Stomach (tissue), 4 donors: ENCODE data around the gene TMEM181.

Experiments used
- CTCF ChIP-seq, 7 experiments: fragments of 450-650 bp in 4 of 7; fragments of 200-600 bp in 3 of 7; sonication (generic) in 3 of 7; IDR thresholded peaks; one replicate each; pipeline ENCODE4 v1.5.1; 2016 to 2019; ENCODE audit warnings: antibody characterized with exemption in 7 of 7, control low read depth in 2 of 7, mild to moderate bottlenecking in 1 of 7
- POLR2A ChIP-seq, 4 donors: fragments of 450-650 bp; IDR thresholded peaks; one replicate each; pipeline ENCODE4 v1.6.1; 2016; ENCODE audit warnings: antibody characterized with exemption in 4 of 4, control low read depth in 2 of 4, mild to moderate bottlenecking in 1 of 4, moderate library complexity in 1 of 4

DNA sequence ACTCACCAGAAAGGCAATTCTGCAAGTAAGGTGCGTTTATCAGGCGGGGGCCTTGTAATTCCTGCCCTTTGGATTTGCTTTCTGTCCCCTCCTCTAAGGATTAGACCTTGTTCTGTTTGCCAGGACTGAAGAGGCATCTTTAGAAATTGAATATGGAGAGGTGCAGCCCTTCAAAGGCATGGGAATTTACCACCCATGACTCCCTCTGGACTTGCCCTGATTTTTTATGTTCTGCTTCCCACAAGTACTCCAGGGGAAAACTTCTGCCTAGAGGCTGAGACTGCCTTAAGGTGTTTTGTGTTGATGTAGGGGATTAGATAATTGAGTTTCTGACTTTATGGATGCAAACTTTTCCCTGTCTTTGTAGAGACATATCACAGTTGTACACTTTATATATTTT, 120.1 kb downstream of the TMEM181 start:
- TF ChIP-seq CTCF (IDR thresholded peaks at IDR 0.05) (no peak), POLR2A (IDR thresholded peaks at IDR 0.05) (no peak)
